Measurements from ENCODE around the gene TTC22.

DNA sequence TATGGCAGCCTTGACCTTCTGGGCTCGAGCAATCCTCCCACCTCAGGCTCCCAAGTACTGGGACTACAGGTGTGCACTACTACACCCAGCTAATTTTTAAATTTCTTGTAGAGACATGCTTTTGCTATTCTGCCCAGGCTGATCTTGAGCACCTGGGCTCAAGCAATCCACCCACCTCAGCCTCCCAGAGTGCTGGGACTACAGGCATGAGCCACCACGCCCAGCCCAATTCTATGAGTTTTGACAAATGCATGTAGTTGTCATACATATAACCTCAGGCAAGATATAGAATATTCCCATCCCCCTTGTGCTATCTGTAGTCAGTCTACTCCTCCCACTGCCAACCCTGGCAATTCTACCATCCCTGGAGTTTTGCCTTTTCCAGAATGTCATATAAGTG lies 38.7 kb upstream of the TTC22 start:
- TF ChIP-seq, protein P1, sequence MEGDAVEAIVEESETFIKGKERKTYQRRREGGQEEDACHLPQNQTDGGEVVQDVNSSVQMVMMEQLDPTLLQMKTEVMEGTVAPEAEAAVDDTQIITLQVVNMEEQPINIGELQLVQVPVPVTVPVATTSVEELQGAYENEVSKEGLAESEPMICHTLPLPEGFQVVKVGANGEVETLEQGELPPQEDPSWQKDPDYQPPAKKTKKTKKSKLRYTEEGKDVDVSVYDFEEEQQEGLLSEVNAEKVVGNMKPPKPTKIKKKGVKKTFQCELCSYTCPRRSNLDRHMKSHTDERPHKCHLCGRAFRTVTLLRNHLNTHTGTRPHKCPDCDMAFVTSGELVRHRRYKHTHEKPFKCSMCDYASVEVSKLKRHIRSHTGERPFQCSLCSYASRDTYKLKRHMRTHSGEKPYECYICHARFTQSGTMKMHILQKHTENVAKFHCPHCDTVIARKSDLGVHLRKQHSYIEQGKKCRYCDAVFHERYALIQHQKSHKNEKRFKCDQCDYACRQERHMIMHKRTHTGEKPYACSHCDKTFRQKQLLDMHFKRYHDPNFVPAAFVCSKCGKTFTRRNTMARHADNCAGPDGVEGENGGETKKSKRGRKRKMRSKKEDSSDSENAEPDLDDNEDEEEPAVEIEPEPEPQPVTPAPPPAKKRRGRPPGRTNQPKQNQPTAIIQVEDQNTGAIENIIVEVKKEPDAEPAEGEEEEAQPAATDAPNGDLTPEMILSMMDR (IDR thresholded peaks at IDR 0.05 in 2 of 3, conservative IDR thresholded peaks at IDR 0.05 in 1 of 3; ENCODE audit: borderline replicate concordance in 1 of 3, insufficient read depth in 1 of 3, low read depth in 2 of 3, low read length in 2 of 3), result no peak
- TF ChIP-seq, protein P2, sequence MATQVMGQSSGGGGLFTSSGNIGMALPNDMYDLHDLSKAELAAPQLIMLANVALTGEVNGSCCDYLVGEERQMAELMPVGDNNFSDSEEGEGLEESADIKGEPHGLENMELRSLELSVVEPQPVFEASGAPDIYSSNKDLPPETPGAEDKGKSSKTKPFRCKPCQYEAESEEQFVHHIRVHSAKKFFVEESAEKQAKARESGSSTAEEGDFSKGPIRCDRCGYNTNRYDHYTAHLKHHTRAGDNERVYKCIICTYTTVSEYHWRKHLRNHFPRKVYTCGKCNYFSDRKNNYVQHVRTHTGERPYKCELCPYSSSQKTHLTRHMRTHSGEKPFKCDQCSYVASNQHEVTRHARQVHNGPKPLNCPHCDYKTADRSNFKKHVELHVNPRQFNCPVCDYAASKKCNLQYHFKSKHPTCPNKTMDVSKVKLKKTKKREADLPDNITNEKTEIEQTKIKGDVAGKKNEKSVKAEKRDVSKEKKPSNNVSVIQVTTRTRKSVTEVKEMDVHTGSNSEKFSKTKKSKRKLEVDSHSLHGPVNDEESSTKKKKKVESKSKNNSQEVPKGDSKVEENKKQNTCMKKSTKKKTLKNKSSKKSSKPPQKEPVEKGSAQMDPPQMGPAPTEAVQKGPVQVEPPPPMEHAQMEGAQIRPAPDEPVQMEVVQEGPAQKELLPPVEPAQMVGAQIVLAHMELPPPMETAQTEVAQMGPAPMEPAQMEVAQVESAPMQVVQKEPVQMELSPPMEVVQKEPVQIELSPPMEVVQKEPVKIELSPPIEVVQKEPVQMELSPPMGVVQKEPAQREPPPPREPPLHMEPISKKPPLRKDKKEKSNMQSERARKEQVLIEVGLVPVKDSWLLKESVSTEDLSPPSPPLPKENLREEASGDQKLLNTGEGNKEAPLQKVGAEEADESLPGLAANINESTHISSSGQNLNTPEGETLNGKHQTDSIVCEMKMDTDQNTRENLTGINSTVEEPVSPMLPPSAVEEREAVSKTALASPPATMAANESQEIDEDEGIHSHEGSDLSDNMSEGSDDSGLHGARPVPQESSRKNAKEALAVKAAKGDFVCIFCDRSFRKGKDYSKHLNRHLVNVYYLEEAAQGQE (IDR thresholded peaks at IDR 0.05; ENCODE audit: low read depth), result no peak
- no peak for TF ChIP-seq SRF (IDR thresholded peaks at IDR 0.05; ENCODE audit: low read depth)
- TF ChIP-seq EZH2 (IDR thresholded peaks at IDR 0.05), result no peak
- no peak for TF ChIP-seq EGR1 (IDR thresholded peaks at IDR 0.05; ENCODE audit: low read depth)
- TF ChIP-seq, protein P3, sequence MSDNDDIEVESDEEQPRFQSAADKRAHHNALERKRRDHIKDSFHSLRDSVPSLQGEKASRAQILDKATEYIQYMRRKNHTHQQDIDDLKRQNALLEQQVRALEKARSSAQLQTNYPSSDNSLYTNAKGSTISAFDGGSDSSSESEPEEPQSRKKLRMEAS (IDR thresholded peaks at IDR 0.05), result no peak
- TF ChIP-seq POLR2A (IDR thresholded peaks at IDR 0.05; ENCODE audit: borderline replicate concordance, extremely low read depth, insufficient read depth, insufficient read length), result no peak
- TF ChIP-seq SP1 (IDR thresholded peaks at IDR 0.05; ENCODE audit: low read depth), result no peak
- no peak for TF ChIP-seq TCF7L2 (IDR thresholded peaks at IDR 0.05; ENCODE audit: borderline replicate concordance, extremely low read depth, insufficient read depth, insufficient read length)
- no peak for TF ChIP-seq EZH2phosphoT487 (IDR thresholded peaks at IDR 0.05; ENCODE audit: borderline replicate concordance)
- no peak for TF ChIP-seq SIN3A (IDR thresholded peaks at IDR 0.05; ENCODE audit: low read depth)
